ENCODE results near the gene TUBA1C. TPM values are rescaled to one million over a fixed set of nuclear protein-coding genes. Genes with fewer than 3 reads are reported as not detected.
"Not testable (repeated sequence)": the region's sequence is repeated elsewhere in the genome, so short reads cannot be mapped to it uniquely, and the experiment has no call there.

Gene TUBA1C
- total RNA-seq, 1 donor from 2014 or later: 64.3 TPM

DNA sequence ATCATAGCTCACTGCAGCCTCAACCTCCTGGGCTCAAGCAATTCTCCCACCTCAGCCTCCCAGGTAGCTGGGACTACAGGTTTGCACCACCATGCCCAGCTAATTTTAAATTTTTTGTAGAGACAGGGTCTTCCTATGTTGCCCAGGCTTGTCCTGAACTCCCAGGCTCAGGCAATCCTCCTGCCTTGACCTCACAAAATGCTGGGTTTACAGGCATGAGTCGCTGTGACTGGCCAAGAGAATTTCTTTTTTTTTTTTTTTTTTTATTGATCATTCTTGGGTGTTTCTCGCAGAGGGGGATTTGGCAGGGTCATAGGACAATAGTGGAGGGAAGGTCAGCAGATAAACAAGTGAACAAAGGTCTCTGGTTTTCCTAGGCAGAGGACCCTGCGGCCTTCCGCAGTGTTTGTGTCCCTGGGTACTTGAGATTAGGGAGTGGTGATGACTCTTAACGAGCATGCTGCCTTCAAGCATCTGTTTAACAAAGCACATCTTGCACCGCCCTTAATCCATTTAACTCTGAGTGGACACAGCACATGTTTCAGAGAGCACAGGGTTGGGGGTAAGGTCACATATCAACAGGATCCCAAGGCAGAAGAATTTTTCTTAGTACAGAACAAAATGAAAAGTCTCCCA is 18.0 kb downstream of the TUBA1C start:
- not testable (repeated sequence) for DNase-seq (ENCODE audit: low spot score)

DNA sequence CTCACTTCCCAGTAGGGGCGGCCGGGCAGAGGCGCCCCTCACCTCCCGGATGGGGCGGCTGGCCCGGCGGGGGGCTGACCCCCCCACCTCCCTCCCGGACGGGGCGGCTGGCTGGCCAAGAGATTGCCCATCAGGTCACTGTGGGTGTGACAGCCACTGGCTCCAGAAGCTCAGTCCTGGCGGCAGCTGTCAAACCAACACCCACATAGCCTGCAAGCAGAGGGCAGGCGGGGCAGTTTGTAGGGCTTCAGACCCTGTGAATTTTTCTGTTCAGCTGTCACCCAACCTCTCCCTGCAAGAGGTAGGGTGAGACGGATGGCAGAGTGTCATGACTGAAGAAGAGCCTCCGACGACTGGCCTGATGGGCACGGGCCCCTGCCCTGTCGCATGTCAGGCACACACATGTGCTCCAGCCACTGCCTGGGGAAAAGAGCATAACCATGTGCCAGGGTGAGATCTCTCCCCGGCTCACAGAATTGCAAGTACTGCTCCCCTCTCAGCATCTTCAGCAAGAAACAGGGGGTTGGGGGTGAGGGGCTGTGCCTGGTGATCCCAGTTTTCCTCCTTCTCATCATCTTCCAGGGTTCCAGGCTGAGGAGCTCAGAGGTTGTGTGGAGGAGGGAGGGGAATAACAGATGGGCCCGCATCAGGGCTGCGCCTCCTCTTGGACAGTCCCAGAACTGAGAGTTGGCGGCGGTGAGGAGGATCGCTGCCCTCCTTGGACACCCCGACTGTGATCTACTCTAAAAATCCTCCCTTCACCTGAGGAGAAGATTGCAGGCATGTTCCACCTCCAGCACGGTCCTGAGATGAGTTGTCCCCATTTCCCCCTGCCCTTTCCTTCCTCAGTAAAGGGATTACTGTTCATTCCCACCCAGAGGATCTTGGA is 18.9 kb downstream of the TUBA1C start:
- no peak for DNase-seq (ENCODE audit: low spot score)

- DNase-seq (ENCODE audit: low spot score): no peak
These were observed 19.8 kb downstream of the TUBA1C start for GRCh38 chr12:49284672-49285071.

- no peak for DNase-seq (ENCODE audit: low spot score)
These were observed 23.0 kb downstream of the TUBA1C start for GRCh38 chr12:49287876-49288275.

- peak; percentile 44 for DNase-seq (ENCODE audit: low spot score)
These were observed 23.6 kb downstream of the TUBA1C start for GRCh38 chr12:49288412-49288853.

DNA sequence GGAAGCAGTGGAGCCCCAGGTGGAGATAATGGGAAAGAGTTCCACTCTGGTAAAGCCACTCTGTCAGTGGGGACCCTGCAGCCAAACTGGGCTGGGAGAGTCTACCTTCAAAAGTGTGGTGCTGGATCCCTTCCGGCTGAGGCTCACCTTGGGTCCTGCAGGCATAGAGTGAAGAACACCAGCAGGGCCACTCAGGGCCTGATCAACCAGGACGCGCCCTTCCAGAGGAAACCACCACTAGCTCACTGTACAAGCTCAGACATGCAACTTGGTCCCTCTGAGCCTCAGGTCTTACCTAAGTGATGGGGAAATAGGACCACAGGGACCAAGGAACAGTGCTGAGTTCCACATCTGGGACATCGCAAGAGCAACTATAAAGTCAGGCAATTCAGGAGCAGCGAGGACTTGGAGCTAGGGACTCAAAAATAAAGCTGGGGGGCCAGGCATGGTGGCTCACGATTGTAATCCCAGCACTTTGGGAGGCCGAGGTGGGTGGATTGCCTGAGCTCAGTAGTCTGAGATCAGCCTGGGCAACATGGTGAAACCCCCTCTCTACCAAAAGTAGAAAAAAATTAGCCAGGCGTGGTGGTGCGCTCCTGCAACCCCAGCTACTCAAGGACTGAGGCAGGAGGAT is 24.2 kb downstream of the TUBA1C start:
- DNase-seq (ENCODE audit: low spot score): no peak

DNA sequence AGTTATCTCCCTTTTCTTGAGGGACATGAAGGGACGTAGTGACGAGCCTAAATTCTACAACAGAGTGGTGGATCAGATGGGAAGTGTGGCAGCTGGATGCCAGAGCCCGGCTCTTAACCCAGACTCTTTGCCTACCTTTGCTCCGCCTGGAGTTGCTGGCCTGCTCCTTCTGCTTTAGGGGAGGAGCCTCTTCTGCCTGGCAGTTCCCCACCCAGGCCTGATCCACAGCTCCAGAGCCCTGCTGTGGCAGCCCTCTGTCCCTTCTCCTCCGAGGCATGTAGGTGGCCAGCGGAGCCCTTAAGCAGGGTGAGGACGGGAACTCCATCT is 27.8 kb downstream of the TUBA1C start:
- DNase-seq (ENCODE audit: low spot score): peak; percentile 44

GRCh38 chr12:49293056-49293956 is 28.4 kb downstream of the TUBA1C start:
- peak; percentile 69 for DNase-seq (ENCODE audit: low spot score)

DNA sequence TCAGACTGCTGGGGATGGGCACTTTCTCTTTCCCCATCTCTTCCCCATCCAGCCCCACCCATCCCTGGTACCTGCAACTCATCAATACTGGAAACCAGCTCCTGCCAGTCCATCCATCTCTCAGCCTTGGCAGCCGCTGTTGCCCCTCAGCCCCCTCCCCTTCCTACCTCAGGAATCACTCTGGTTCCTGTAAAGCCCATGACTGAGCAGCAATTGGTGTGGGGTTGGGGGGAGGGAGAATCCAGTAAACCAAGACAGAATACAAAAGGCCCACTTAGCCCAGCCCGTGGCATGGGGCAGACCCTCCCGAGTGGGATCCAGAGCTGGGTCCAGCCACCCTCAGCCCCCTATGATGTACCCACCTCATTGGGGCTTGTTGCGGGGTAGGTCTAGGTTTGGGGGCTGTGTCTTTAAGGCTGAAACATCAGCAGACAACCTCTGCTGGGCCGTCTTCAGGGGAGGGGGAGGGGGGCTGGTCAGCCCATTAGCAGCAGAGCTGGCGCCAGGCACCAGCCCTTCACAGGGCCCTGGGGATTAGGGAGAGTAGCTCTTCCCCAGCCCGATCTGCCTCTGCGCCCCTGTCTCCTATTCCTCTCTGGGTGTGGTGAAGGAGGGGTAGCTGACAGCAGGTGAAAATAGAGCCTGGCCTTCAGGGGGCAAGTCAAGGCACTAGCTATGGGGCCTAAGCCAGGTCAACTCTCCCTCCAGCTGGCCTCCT is 29.4 kb downstream of the TUBA1C start:
- DNase-seq (ENCODE audit: low spot score): no peak

- no peak for DNase-seq (ENCODE audit: low spot score)
These were observed 29.9 kb downstream of the TUBA1C start for GRCh38 chr12:49294804-49295081.

DNA sequence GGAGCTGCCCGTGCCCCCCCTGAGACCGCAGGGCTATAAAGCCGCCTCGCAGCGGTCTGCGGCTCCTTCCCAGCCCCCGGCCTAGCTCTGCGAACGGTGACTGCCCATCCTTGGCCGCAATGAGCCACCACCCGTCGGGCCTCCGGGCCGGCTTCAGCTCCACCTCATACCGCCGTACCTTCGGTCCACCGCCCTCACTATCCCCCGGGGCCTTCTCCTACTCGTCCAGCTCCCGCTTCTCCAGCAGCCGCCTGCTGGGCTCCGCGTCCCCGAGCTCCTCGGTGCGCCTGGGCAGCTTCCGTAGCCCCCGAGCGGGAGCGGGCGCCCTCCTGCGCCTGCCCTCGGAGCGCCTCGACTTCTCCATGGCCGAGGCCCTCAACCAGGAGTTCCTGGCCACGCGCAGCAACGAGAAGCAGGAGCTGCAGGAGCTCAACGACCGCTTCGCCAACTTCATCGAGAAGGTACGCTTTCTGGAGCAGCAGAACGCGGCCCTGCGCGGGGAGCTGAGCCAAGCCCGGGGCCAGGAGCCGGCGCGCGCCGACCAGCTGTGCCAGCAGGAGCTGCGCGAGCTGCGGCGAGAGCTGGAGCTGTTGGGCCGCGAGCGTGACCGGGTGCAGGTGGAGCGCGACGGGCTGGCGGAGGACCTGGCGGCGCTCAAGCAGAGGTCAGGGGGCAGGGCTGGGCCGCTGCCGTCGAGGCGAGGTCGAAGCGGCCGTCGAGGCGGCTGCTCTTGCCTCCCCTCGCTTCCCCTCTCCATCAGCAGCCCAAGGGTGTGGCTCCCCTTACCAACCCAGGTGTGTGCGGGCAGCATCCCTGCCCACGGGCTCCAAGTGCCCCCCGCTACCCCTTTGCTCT is 30.4 kb downstream of the TUBA1C start, which contains the start of gene PRPH:
Gene PRPH (plus strand): TSS at position 66 of the 855 bp plus-strand sequence. CDS start 54 bp downstream, at position 120.
- no peak for DNase-seq (ENCODE audit: low spot score)

DNA sequence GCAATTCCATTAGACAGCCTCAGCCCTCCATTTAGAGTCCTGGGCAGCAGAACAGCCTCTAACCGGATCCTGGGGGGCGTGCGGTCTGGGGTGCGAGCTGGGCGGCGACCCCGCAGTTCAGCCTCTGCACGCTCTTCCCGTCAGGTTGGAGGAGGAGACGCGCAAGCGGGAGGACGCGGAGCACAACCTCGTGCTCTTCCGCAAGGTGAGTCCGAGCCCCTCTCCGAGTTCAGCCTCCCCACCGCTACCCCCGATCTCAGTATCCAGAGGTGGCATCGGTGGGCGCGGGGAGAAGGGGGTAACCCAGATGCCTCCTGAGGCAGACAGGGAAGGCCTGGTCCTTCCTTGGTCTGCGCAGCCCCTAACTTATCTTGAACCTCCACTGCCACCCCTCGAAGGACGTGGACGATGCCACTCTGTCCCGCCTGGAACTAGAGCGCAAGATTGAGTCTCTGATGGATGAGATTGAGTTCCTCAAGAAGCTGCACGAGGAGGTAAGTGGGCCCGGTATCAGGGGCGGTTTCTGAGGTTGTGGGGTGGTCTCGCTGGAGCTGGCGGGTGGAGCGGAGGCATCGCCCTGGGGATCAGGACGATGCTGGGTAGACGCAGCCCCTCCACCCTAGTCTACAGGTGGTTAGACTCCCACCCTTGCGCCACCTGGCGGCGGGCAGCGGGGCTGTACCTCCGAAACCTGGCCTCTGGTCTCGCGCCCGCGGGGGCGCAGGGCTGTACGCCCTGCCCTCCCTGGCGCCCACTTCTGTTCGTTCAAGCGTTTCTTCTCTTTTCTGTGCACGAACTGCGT is 31.4 kb downstream of the TUBA1C start:
- no peak for DNase-seq (ENCODE audit: low spot score)

GRCh38 chr12:49296836-49297694 is 32.2 kb downstream of the TUBA1C start:
- DNase-seq (ENCODE audit: low spot score): no peak

DNA sequence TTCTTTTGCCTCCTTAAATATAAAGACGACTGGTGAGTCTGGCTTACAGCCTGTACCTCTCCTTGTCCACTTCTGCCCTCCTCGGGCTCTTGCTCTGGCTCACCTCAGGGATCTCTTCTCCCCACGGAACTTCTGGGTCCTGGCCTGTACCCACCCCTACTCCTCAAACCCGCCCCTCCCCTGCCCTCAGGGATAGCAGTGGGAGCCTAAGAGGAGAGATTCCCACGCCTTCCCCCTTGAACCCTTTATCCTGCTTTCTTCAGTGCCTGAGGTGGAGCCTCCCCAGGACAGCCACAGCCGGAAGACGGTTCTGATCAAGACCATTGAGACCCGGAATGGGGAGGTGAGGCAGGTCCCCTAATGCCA is 32.8 kb downstream of the TUBA1C start:
- DNase-seq (ENCODE audit: low spot score): no peak

- no peak for DNase-seq (ENCODE audit: low spot score)
These were observed 33.3 kb downstream of the TUBA1C start for GRCh38 chr12:49298160-49298559.

GRCh38 chr12:49301760-49302159 is 36.9 kb downstream of the TUBA1C start:
- DNase-seq (ENCODE audit: low spot score): no peak

GRCh38 chr12:49304161-49304560 is 39.3 kb downstream of the TUBA1C start:
- DNase-seq (ENCODE audit: low spot score): no peak

DNA sequence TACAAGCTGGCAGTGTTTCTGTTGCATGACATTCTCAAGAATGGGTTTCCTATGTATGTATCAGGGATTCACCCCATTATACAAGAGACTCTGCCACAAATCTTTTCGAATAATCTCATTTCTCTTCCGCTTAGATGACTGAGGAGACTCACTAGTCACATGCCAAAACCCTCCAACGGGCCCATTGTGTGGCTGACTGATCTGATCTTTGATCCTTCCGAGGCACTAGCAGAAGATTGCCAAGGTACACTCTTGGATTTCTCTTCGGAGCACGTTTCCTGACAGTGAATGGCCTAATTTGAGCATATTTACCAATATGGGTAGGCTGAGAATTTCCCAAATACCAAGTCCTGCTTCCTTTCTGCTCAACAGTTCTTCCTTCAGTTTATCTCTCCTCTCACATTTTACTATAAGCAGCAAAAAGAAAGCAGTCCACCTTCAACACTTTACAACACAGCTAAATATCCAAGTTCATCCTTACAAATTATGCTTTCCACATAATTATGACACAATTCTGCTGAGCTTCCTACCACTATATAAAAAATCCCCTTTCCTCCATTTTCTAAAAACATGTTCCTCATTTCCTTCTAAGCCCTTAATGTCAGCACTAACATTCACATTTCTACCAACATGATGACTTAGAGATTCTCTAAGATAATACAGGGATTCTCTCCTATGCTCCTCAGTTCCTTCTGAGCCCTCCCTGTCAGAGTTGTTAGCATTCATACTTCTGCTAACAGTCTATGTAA is 41.1 kb downstream of the TUBA1C start:
- DNase-seq (ENCODE audit: low spot score): no peak

Measured in umbilical cord (tissue), 2 donors.